ENCODE measurements around the gene DENND10.

- TF ChIP-seq CTCF (IDR thresholded peaks at IDR 0.05) = no peak
- TF ChIP-seq POLR2A (IDR thresholded peaks at IDR 0.05) = no peak
These were observed 722 bp downstream of the DENND10 start for GRCh38 chr10:119104654-119105015.

All from heart left ventricle (tissue), 13 donors.